ENCODE data around the gene CROCC.
A peak's percentile ranks its signal among the peaks of the same experiment; 100 is the strongest.
"Not testable (repeated sequence)": the region's sequence is repeated elsewhere in the genome, so short reads cannot be mapped to it uniquely, and the experiment has no call there.

Gene CROCC

GRCh38 chr1:16898298-16898697 is 23.4 kb upstream of the CROCC start:
- not testable (repeated sequence) for DNase-seq

DNA sequence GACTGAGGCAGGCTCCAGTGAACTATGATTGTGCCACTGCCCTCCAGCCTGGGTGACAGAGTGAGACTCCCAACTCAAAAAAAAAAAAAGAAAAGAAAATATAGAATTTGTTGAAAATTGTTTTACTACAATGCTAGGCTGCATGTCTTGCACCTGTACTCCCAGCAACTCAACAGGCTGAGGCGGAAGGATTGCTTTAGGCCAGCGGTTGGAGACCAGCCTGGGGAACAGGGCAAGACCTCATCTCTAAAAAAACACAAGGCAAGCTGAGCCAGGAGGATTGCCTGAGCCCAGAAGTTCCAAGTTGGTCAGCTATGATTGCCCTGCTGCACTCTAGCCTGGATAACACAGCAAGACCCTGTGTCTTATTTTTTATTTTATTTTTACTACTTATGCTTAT is 22.7 kb upstream of the CROCC start:
- not testable (repeated sequence) for DNase-seq

GRCh38 chr1:16900751-16901150 is 21.0 kb upstream of the CROCC start:
- no peak for DNase-seq

DNA sequence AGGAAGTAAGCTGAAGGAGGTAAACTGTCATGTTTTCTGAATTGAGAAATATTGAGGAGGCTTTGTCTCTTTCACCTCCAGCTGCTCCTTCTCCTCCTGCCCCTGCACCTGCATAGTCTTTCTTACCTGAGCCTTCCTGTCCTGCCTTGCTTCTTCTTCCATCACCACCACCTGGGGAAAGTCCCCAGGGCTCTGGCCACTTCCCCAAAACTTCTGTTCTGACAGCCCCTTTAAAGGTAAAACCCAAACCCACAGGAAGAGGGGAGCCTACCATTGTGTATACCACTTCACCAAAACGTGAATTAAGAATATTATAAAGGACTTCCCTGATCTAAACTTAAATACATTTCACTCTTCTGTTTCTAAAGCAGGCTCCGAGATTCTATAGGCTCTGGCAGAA is 20.4 kb upstream of the CROCC start:
- DNase-seq = not testable (repeated sequence)

- DNase-seq = no peak
Measured at GRCh38 chr1:16903054-16903453, 18.7 kb upstream of the CROCC start.

- DNase-seq = no peak
Measured at GRCh38 chr1:16903458-16903796, 18.3 kb upstream of the CROCC start.

DNA sequence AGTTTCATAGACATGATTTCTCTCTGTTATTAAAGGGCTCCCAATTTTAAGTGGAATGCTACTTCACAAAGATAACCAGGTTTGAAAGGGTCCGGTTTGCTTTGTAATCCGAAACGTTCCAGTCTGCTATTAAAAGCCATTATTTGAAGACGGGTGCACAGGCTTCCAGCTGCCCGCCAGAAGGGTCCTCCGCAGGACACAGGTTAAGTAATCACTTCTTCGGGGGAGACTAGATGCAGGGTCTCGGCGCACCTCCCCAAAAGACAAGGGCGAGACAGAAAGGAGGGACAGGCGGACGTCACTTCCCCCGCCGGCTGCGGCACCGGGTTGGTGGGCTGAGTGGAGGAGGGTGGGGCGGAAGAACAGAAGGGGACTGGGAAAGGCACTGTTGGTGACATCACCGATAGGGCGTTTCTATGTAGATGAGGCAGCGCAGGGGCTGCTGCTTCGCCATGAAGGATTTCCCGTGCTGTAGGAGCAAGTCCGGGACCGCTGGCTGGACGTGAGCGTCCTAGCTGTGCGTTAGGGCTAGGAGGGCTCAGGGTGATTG is 17.1 kb upstream of the CROCC start:
- peak; percentile 99 for DNase-seq

GRCh38 chr1:16905110-16905867 is 16.4 kb upstream of the CROCC start:
- peak; percentile 70 for DNase-seq

DNA sequence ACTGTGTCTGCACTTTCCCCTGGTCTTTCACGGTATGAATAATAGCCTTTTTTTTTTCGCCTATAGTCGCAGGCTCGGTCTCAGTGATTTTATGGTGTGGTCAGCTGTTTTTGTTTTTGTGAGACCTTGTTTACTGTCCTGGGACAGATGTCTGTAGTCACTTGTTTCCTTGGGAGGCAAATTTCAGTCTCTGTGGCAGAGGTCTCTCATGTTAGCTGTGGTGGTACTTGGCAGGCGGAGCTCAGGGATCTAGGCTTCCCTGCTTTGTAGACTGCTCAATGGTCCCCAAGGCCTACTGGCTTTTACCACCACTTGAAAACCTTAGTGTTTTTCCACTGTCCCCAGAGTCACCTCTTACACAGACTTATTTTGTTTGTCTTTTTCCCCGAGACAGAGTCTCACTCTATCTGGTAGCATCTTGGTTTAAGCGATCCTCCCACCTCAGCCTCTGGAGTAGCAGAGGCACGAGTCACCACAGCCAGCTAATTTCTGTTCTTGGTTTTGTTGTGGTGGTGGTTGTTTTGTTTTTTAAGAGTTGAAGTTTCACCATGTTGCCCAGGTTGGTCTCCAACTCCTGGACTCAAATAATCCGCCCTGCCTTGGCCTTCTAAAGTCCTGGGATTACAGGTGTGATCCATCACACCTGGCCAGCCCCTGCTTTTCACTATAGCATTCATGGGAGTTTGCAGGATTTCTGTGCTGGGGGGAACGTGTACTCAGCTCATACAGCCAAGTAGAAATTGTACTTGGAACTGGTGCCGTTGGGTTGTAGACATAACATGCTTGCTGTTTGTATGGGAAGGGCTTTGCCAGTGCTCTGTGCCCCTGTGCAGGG is 15.6 kb upstream of the CROCC start:
- DNase-seq = peak; percentile 59

DNA sequence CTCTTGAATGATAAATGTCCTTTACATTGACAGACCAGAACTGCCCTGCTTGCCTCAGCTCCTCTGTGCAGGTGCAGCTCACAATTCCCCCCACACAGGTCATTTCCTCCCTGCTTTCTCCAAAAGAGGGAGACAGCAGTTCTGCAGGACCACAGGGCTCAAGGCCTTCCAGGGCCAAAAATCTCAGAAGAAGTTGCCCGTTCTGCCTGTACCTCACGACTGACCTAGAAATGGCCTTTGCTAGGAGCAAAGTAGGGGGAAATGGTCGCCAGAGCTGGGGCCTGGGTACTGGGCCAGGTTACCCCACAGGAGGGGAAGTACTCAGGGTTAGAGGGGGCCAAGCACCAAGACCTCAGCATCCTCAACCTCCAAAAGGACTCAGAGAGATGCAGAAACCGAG is 14.9 kb upstream of the CROCC start:
- DNase-seq = no peak

DNA sequence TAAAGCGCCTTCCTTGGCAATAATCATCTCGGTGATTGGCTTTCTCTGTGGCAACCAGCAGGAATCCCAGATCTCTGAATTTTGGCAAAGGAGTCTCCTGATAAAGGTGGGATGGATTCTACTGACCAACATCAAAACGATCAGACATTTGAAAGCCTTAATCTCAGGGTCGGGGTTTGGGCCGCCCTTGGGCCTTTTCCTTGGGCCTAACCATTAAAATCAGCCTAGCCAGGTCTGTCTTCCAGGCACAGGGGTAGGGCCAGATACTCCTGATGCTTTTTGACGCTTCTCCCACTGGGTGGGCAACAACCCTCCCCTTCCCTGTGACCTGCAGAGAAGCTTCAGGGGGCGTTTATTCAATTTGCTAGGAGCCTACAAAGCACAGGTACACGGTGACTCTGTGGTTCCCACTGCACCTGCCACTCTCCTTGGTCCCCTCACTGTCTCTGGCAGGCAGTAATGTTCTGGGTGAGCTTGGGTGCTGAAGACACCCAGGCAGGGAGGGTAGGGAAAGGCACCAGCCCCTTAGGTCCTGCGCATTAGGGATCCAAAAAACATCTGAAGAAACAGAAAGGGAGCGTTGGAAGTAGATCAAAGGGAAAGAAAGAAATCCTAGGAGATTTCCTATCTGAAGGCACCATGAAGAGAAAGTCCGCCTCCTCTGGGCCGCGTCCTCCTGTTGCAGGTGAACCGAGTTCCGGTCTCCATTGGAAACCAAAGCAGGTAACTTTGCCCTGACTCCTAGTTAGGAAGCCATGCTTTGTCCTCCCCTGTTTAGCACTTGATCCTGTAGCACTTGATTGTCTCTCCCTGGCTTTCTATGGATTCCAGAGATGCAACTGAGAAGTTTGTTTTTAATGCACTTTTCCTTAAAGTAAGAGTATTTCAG is 13.6 kb upstream of the CROCC start:
- no peak for DNase-seq

- not testable (repeated sequence) for DNase-seq
Measured at GRCh38 chr1:16911851-16912721, 9.6 kb upstream of the CROCC start.

- DNase-seq = not testable (repeated sequence)
Measured at GRCh38 chr1:16912742-16913141, 9.0 kb upstream of the CROCC start.

DNA sequence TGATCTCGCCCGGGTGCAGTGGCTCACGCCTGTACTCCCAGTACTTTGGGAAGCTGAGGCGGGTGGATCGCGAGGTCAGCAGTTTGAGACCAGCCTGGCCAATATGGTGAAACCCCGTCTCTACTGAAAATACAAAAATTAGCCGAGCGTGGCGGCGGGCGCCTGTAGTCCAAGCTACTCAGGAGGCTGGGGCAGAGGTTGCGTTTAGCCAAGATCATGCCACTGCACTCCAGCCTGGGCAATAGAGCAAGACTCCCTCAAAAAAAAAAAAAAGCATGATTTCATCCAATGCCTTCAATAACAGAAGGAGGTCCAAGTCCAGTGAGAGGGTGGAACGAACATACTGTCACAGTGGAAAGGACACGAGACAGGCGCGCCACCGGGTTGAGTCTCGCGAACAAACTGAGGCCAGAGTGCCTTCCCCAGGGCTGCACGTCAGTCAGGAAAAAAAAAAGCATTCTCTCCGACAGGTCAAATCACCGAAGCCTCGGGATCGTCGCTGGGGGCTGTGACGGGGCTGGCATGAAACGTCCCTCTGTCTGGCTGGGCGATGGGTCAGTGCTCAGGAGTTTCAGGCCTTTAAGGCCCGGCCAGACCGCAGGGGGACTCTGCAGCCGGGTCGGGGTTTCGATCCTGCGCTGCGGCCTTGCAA is 8.4 kb upstream of the CROCC start:
- no peak for DNase-seq

DNA sequence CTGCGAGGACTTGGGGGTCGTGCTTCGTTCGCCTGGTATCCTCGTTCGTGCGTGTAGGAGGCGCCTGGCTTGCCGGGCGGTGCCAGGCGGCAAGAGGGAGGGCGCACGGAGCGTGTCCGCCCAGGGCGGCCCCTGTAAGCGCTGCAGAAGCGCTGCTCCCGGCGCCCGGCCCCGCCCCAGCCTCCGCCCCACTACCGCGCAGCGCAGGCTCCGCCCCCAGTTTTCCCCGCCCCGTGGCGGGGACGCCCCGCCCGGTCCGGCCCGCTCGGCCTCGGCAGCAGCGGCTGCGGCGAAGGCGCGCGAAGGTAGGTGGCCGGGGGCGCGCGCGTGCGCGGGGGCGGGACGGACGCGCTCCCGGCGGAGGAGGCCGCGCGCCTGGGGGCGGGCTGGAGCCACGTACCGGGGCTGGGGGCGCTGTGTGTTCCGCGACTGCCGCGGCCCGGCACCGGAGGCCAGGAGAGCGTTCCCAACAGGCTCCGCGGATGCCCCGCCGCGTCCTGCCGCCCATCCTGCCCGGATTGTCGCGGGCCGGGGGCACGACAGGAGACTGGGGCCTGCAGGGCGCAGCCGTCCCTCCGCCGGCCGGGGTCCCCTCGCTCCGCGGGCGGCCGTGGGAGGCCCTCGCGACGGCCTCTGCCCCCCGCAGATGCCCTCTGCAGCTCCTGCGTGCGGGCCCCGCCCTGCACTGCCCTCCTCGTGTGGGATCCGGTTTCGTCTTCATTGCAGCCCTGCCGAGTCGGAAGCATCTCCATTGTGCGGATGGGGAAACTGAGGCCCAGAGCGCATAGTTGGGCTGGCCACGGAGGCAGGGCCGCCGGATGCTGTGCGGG is 7.7 kb upstream of the CROCC start:
- DNase-seq = peak; percentile 95

- not testable (repeated sequence) for DNase-seq
Measured at GRCh38 chr1:16914928-16915626, 6.7 kb upstream of the CROCC start.

GRCh38 chr1:16915627-16915973 is 6.1 kb upstream of the CROCC start:
- no peak for DNase-seq

DNA sequence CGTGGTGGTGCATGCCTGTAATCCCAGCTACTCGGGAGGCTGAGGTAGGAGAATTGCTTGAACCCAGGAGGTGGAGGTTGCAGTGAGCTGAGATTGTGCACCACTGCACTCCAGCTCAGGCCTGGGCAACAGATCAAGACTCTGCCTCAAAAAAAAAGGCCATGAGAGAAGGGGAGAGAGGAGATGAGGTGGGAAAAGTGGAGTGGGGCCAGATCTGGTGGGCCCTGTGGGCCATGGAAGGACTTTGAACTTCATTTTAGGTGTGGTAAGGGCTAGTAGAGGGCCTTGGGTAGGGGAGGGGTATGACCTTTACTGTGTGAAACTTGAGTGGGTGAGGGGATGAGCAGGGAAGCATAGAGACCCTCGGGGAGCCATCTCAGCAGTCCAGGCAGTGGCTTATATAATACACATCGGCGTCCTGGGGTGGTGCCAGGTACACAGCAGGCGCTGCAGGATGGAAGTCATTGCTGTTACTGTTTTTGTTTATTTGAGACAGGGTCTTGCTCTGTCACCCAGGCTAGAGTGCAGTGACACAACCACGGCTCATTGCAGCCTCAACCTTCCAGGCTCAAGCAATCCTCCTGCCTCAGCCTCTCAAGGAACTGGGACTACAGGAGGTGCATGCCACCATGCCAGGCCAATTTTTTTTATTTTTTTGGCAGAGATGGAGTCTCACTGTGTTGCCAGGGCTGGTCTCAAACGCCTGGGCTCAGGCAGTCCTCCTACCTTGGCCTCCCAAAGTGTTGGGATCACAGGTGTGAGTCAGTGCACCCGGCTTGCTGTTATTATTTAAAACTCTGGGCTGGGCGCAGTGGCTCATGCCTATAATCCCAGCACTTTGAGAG is 5.5 kb upstream of the CROCC start:
- DNase-seq = not testable (repeated sequence)

DNA sequence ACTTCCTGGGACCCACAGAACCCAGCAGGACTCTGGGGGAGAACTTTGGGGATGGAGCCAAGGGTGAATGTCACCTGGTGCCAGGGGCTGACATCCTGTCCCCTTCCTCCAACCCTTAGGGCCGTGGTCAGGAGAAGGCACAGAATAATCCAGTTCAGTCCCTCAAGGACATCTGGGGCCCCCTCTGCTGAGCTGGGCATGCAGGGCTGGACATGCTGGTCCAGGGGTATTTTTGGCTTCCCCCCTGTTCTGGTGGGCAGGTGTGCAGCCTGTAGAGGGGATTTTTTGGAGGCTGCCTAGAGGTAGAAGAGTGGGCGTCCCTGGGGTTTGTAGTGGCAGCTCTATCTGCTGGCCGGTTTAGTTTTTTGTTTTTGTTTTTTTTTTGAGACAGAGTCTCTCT is 3.4 kb upstream of the CROCC start:
- DNase-seq = no peak

Data from activated CD4-positive, alpha-beta T cell treated with anti-CD3 and anti-CD28 coated beads for 48 hours (primary cell).